Erythroblast (primary cell): ENCODE results near the gene PLA2G1B.

Source experiments
- GATA1 ChIP-seq: IDR thresholded peaks from 2 replicates; pipeline ENCODE4 v1.6.1; 2011; ENCODE audit warnings: low read depth, mild to moderate bottlenecking, control low read depth, low read length, moderate library complexity
- POLR2A ChIP-seq: IDR thresholded peaks from 2 replicates; pipeline ENCODE4 v1.6.1; 2011; ENCODE audit warnings: mild to moderate bottlenecking, low read length

DNA sequence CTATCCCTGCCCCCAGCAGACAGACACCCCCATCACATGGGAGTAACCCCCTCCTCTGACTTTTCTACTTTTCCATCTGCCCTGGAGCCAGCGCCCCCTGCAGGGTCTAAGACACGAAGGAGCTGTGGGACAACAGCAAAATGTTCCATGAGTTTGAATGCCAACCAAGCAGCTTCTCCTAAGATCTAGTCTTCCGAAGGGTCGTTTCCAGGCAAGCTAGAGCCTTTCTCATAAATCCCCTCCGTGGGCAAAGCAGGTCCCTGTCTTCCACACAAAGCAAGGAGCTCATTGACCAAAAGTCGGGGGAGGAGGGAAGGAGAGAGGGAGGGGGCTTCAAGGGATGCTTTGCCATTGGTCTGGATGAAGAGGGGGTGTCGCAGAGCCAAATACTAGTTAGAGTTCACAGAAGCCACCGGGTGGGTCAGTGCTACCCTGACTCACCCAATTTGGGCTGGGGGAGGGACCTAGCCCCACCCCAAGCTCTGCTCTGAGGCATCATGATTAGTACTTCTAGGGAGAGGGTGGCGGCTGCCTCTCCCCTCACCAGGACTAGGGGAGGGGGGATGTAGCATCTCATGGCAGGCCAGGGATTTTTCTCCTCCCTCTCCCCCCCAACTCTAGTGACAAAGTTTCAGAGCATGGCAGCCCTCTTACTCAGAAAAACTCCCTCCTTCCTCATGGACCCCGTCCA is 39.8 kb upstream of the PLA2G1B start:
- TF ChIP-seq POLR2A (no peak), GATA1 (no peak)
